Femur (tissue), 1 donor: ENCODE measurements around the gene SLC1A1.

ENCODE experiments used
- DNase-seq: peaks from one replicate; pipeline ENCODE4 v3.0.0-alpha.2; 2017

Gene SLC1A1

DNA sequence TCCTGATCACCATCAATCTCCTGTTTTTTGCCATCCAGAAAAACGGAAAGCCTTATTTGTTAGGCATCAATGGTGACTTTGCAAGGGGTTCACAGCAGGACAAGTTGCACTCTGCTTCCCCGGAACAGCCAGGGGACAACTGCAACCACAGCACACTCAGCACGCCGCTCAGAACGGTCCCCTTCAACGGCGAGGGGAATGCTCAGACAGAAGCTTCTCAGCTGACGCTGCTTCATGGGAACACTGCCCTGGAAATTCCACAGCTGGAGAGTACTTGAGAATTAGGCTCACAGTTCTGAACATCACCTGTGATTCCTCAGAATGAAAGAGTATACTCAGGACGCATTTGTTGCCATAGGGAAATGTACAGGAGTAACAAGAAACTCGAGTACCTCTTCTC, 131.7 kb downstream of the SLC1A1 start:
- DNase-seq = no peak

DNA sequence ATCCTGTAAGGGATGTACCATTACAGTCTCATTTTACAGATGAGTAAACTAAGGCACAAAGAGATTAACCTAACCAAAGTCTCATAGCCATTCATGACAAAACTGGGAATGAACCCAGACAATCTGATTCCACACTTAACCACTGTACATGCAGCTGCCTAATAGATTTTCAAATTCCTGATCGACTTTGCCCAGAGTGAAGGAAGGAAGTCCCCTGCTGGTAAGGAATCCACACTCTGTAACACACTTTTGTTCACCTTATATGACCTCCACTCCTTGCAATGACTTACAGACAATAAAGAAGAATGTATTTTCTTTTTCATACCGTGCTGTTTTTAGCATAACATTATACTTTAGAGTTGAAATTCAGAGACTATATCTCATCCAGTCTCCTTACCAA, 140.6 kb downstream of the SLC1A1 start:
- no peak for DNase-seq
